ENCODE results near the gene ASCL1.

ASCL1 gene

GRCh38 chr12:102957339-102958050, at the start of gene ASCL1:
Gene ASCL1 (plus strand): TSS chr12:102957674. CDS start chr12:102958245, 571 bp downstream.
- DNase-seq: no peak

- no peak for DNase-seq
Observed at GRCh38 chr12:102907918-102908317, 49.6 kb upstream of the ASCL1 start.

- DNase-seq: no peak
Observed at GRCh38 chr12:102910137-102910536, 47.3 kb upstream of the ASCL1 start.

GRCh38 chr12:102910792-102911191, 46.7 kb upstream of the ASCL1 start:
- DNase-seq: no peak

GRCh38 chr12:102911320-102911719, 46.2 kb upstream of the ASCL1 start:
- no peak for DNase-seq

- DNase-seq: no peak
Observed at GRCh38 chr12:102912258-102912657, 45.2 kb upstream of the ASCL1 start.

GRCh38 chr12:102913453-102914226, 43.8 kb upstream of the ASCL1 start:
- DNase-seq: no peak

- DNase-seq: no peak
Observed at GRCh38 chr12:102916252-102917025, 41.0 kb upstream of the ASCL1 start.

- no peak for DNase-seq
Observed at GRCh38 chr12:102917026-102917787, 40.3 kb upstream of the ASCL1 start, which contains the start of gene PAH. Gene PAH (minus strand): TSS chr12:102917244. CDS start chr12:102917130, 114 bp downstream.

GRCh38 chr12:102918840-102919239, 38.6 kb upstream of the ASCL1 start:
- DNase-seq: no peak

- no peak for DNase-seq
Observed at GRCh38 chr12:102920271-102920670, 37.2 kb upstream of the ASCL1 start.

GRCh38 chr12:102921240-102921639, 36.2 kb upstream of the ASCL1 start:
- DNase-seq: no peak

- no peak for DNase-seq
Observed at GRCh38 chr12:102927220-102927619, 30.3 kb upstream of the ASCL1 start.

- DNase-seq: no peak
Observed at GRCh38 chr12:102933168-102933567, 24.3 kb upstream of the ASCL1 start.

GRCh38 chr12:102939059-102939458, 18.4 kb upstream of the ASCL1 start:
- no peak for DNase-seq

- DNase-seq: no peak
Observed at GRCh38 chr12:102939670-102940222, 17.7 kb upstream of the ASCL1 start.

GRCh38 chr12:102946042-102946441, 11.4 kb upstream of the ASCL1 start:
- DNase-seq: no peak

- DNase-seq: peak in 1 of 2 donors; percentile 46
Observed at GRCh38 chr12:102948941-102949352, 8.5 kb upstream of the ASCL1 start.

GRCh38 chr12:102950107-102950949, 7.1 kb upstream of the ASCL1 start:
- no peak for DNase-seq

- DNase-seq: no peak
Observed at GRCh38 chr12:102950950-102951619, 6.4 kb upstream of the ASCL1 start.

GRCh38 chr12:102951841-102952240, 5.6 kb upstream of the ASCL1 start:
- DNase-seq: no peak
